ENCODE data around the gene S100A2.

DNA sequence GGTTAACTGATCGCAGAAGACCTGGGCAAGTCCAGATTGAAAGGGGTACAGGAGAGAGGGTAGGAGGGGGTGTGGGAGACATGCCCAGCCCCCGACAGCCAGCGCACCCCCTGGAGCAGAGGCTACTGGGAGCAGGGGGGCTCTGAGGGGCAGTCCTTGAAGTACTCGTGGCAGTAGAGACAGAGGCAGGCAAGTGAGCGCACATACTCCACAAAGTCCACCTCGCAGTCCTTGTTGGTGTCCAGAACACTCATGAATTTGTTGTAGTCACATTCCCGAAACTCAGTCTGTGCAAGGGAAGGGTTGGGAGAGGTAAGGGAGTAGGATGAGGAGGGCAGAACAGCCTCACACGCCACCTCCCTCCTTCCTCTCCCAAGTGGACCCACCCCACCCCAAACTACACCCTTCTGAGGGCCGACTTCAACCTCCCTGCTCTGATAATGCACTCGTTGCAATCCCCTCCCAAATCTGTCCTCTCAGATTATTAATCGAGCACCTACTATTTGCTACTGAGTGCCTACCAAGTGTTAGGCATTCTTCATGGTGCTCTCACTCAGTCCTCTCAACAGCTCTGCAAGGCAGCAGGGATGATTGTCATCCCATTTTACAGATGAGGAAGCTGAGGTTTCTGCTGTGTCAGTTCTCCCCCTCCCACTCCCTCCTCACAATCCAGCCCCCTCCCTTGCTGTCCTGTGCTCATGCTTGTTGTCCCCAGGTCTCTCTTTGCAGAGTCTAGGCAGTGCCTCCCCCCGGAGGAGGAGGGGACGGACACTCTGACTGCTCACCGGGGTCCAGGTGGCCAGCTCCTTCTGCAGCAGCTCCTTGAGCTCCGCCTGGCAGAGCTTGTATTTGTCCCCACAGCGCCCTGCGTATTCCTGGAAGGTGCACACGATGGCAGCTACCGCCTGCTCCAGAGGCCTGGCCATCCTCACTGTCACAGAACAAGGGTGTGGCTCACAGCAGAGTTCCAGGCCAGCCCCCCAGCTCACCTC lies 17.8 kb downstream of the S100A2 start:
- TF ChIP-seq, protein P1, sequence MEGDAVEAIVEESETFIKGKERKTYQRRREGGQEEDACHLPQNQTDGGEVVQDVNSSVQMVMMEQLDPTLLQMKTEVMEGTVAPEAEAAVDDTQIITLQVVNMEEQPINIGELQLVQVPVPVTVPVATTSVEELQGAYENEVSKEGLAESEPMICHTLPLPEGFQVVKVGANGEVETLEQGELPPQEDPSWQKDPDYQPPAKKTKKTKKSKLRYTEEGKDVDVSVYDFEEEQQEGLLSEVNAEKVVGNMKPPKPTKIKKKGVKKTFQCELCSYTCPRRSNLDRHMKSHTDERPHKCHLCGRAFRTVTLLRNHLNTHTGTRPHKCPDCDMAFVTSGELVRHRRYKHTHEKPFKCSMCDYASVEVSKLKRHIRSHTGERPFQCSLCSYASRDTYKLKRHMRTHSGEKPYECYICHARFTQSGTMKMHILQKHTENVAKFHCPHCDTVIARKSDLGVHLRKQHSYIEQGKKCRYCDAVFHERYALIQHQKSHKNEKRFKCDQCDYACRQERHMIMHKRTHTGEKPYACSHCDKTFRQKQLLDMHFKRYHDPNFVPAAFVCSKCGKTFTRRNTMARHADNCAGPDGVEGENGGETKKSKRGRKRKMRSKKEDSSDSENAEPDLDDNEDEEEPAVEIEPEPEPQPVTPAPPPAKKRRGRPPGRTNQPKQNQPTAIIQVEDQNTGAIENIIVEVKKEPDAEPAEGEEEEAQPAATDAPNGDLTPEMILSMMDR (IDR thresholded peaks at IDR 0.05; ENCODE audit: insufficient read depth, low read length): no peak
- no peak for TF ChIP-seq POLR2AphosphoS5 (IDR thresholded peaks at IDR 0.05; ENCODE audit: low read depth)
- TF ChIP-seq SPI1 (IDR thresholded peaks at IDR 0.05; ENCODE audit: borderline replicate concordance, low read depth): no peak
- TF ChIP-seq, protein P2, sequence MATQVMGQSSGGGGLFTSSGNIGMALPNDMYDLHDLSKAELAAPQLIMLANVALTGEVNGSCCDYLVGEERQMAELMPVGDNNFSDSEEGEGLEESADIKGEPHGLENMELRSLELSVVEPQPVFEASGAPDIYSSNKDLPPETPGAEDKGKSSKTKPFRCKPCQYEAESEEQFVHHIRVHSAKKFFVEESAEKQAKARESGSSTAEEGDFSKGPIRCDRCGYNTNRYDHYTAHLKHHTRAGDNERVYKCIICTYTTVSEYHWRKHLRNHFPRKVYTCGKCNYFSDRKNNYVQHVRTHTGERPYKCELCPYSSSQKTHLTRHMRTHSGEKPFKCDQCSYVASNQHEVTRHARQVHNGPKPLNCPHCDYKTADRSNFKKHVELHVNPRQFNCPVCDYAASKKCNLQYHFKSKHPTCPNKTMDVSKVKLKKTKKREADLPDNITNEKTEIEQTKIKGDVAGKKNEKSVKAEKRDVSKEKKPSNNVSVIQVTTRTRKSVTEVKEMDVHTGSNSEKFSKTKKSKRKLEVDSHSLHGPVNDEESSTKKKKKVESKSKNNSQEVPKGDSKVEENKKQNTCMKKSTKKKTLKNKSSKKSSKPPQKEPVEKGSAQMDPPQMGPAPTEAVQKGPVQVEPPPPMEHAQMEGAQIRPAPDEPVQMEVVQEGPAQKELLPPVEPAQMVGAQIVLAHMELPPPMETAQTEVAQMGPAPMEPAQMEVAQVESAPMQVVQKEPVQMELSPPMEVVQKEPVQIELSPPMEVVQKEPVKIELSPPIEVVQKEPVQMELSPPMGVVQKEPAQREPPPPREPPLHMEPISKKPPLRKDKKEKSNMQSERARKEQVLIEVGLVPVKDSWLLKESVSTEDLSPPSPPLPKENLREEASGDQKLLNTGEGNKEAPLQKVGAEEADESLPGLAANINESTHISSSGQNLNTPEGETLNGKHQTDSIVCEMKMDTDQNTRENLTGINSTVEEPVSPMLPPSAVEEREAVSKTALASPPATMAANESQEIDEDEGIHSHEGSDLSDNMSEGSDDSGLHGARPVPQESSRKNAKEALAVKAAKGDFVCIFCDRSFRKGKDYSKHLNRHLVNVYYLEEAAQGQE (IDR thresholded peaks at IDR 0.05; ENCODE audit: insufficient replicate concordance, low read depth): no peak

All from HL-60 (cell line).